ENCODE results near the gene OPHN1. TPM values are rescaled to one million over a fixed set of nuclear protein-coding genes. Genes with fewer than 3 reads are reported as not detected.

The OPHN1 gene
- total and polyA plus RNA-seq, 12 donors, result 2.1 to 7.1 (median 5.2) TPM

DNA sequence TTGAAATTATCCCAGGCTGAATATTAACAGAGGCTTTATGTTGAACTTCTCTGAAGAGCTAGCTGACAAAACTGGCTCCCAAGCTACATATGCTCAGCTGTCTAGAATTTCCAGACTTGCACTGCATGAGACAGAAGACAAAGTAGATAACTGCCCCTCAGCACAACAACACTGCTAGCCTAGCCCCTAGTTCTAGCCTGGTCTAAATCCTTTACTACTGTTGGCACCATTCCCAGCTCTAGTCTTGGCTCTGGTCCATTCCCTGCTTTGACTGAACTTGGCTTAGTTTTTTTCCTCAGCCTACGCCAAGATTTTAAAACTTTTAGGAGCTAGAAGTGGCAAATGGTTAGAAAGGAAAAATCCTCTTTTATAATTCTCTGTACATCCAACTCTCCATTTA lies 7.6 kb upstream of the OPHN1 start:
- DNase-seq, result peak; percentile 16 to 85
- Histone ChIP-seq H3K27ac (peak overlapping the region in 2 of 10 donors; percentile 35 to 51), H3K27me3 (peaks cover 0 to 30% (median 0%) of the 10 kb centered on the region in 7 donors), H3K36me3 (no peaks in the 10 kb centered on the region), H3K4me3 (no peak overlapping the region), H3K9me3 (no peaks in the 10 kb centered on the region), H3K4me1 (peaks cover 0 to 19% (median 6%) of the 10 kb centered on the region in 9 donors)
- TF ChIP-seq, protein P1, sequence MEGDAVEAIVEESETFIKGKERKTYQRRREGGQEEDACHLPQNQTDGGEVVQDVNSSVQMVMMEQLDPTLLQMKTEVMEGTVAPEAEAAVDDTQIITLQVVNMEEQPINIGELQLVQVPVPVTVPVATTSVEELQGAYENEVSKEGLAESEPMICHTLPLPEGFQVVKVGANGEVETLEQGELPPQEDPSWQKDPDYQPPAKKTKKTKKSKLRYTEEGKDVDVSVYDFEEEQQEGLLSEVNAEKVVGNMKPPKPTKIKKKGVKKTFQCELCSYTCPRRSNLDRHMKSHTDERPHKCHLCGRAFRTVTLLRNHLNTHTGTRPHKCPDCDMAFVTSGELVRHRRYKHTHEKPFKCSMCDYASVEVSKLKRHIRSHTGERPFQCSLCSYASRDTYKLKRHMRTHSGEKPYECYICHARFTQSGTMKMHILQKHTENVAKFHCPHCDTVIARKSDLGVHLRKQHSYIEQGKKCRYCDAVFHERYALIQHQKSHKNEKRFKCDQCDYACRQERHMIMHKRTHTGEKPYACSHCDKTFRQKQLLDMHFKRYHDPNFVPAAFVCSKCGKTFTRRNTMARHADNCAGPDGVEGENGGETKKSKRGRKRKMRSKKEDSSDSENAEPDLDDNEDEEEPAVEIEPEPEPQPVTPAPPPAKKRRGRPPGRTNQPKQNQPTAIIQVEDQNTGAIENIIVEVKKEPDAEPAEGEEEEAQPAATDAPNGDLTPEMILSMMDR (IDR thresholded peaks at IDR 0.05), result no peak
- ATAC-seq, result peak in 7 of 8 donors; percentile 47 to 81 (median 77)
- intact Hi-C loops (cut with DNase I), result no loop called here
- 0 to 5% methylated on average over 1 of the region's 1 CpG for WGBS, 2 donors

DNA sequence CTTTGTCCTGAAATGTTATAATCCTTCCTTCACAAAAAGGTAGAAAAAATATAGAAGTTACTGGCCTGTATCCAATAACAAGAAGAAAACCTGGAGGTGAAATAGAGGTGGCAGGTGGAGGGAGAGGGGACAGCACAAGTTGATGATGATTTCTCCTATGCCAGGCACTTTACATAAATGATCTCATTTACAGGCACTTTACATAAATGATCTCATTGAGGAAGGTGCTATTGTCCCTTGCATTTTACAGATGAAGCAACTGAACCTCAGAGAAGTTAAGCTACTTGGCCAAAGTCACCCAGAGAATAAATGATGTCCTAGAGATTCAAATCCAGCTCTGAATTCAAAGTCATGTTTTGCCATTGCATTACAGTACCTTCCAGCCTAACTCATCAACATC lies 7.1 kb upstream of the OPHN1 start:
- H3K36me3 ChIP-seq, result no peaks in the 10 kb centered on the region
- no peak for ATAC-seq
- DNase-seq, result no peak
- H3K9me3 ChIP-seq, result no peaks in the 10 kb centered on the region
- H3K4me3 ChIP-seq, result no peak overlapping the region
- TF ChIP-seq, protein P1 (IDR thresholded peaks at IDR 0.05), result no peak
- intact Hi-C loops (cut with DNase I), result no loop called here
- H3K27ac ChIP-seq, result peak overlapping the region in 1 of 10 donors; percentile 51
- H3K27me3 ChIP-seq, result peaks cover 0 to 30% (median 0%) of the 10 kb centered on the region in 7 donors
- peaks cover 0 to 19% (median 6%) of the 10 kb centered on the region in 9 donors for H3K4me1 ChIP-seq

DNA sequence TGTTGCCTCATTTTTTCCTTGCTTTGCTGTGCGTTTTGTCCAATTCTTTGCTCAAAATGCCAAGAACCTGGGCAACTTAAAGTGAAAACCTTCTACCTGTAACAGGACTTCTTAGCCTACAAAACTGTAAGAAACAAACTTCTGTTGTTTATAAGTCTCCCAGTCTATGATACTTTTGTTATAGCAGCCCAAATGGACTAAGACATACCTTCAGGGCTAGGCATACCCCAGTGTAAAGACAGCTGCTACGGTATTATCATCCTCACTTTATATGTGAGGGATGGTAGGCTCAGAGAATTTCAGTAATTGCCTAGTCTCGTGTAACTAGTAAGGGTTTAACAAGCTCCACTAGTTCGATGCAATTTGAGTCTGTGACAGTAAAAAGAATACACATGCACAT lies 6.0 kb upstream of the OPHN1 start:
- Histone ChIP-seq H3K9me3 (no peaks in the 10 kb centered on the region), H3K27me3 (peaks cover 0 to 33% (median 0%) of the 10 kb centered on the region in 7 donors), H3K4me3 (no peak overlapping the region), H3K27ac (no peak overlapping the region), H3K36me3 (no peaks in the 10 kb centered on the region), H3K4me1 (peaks cover 0 to 19% (median 6%) of the 10 kb centered on the region in 9 donors)
- no peak for ATAC-seq
- 94 to 96% methylated on average over 4 of the region's 4 CpGs for WGBS, 2 donors
- TF ChIP-seq, protein P1 (IDR thresholded peaks at IDR 0.05), result no peak
- DNase-seq, result no peak
- intact Hi-C loops (cut with DNase I), result no loop called here

DNA sequence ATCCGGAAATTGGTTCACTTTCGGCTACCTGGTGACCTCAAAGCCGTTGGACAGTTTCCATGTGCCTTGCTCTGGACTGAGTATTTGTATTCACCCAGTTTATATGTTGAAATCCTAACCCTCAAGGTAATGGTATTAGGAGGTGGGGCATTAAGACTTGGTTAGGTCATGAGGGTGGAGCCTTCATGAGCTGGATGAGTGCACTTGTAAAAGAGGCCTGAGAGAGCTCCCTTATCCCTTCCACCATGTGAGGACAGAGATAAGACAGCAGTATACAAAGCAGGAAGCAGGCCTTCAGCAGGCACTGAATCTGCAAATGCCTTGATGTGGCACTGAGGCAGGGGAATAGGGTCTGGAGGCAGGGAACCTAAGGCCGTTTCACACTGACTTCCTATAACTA lies 5.3 kb upstream of the OPHN1 start:
- ATAC-seq (no peak), DNase-seq (no peak)
- no peaks in the 10 kb centered on the region for H3K9me3 ChIP-seq
- no peak overlapping the region for H3K27ac ChIP-seq
- peaks cover 0 to 19% (median 8%) of the 10 kb centered on the region in 9 donors for H3K4me1 ChIP-seq
- no peak overlapping the region for H3K4me3 ChIP-seq
- no peaks in the 10 kb centered on the region for H3K36me3 ChIP-seq
- H3K27me3 ChIP-seq, result peaks cover 0 to 39% (median 0%) of the 10 kb centered on the region in 7 donors
- WGBS, 2 donors, result 88 to 90% methylated on average over 4 of the region's 4 CpGs
- TF ChIP-seq, protein P1 (IDR thresholded peaks at IDR 0.05), result no peak
- intact Hi-C loops (cut with DNase I), result no loop called here
